IMR-90 (cell line): ENCODE results near the gene SYCP2. TPM values are rescaled to one million over a fixed set of nuclear protein-coding genes. Genes with fewer than 3 reads are reported as not detected.

ENCODE experiments used
- ATAC-seq: fragments of 200-7000 bp; cut with Tn5 transposase; 2 replicates; pipeline ENCODE4 v1.9.1; 2020; ENCODE audit warnings: low read depth, mild to moderate bottlenecking, moderate library complexity
- BruUV-seq: library from RNA; stranded (reverse); fragments of 400-500 nt; replicated peaks from 2 replicates; lab custom pipeline; 2021; lab: Mats Ljungman, UMichigan
- CTCF ChIA-PET: fragments of 300-600 bp; formaldehyde crosslinking; extraction: SDS; loops from one replicate; lab custom pipeline; 2021; ENCODE audit warnings: antibody characterized with exemption; lab: Yijun Ruan, JAX
- POLR2A ChIA-PET: fragments of 300-600 bp; sonication (Branson Sonifier 250); formaldehyde crosslinking; loops from one replicate; lab custom pipeline; 2022; ENCODE audit warnings: antibody characterized with exemption; ENCODE audit not compliant: unreplicated experiment; lab: Charles Lee
- DNase-seq: peaks from one replicate; pipeline ENCODE4 v3.0.0; 2013
- H2AFZ ChIP-seq: replicated peaks from 2 replicates; pipeline ENCODE3; 2013; ENCODE audit warnings: low read length, mild to moderate bottlenecking; ENCODE audit not compliant: poor library complexity
- H2AK5ac ChIP-seq: 2 replicates; pipeline ENCODE4 v1.6.1; 2013; ENCODE audit warnings: low read depth, low read length, inconsistent platforms
- H2AK9ac ChIP-seq: replicated peaks from 2 replicates; pipeline ENCODE3; 2013; ENCODE audit warnings: mild to moderate bottlenecking, low read depth, low read length, moderate library complexity; ENCODE audit not compliant: poor library complexity
- H2BK120ac ChIP-seq: 2 replicates; pipeline ENCODE4 v1.6.1; 2013; ENCODE audit warnings: low read depth, low read length, inconsistent platforms
- H2BK15ac ChIP-seq: 3 replicates; pipeline ENCODE4 v1.6.1; 2013; ENCODE audit warnings: low read depth, low read length, inconsistent platforms
- H2BK20ac ChIP-seq: 2 replicates; pipeline ENCODE4 v1.6.1; 2013; ENCODE audit warnings: low read depth, mild to moderate bottlenecking, inconsistent platforms, low read length, moderate library complexity
- H2BK5ac ChIP-seq: 2 replicates; pipeline ENCODE4 v1.6.1; 2013; ENCODE audit warnings: mild to moderate bottlenecking, low read depth, low read length, inconsistent platforms; ENCODE audit not compliant: poor library complexity, severe bottlenecking
- H3K14ac ChIP-seq: replicated peaks from 2 replicates; pipeline ENCODE4 v1.6.1; 2013; ENCODE audit warnings: low read depth, low read length, inconsistent platforms
- H3K18ac ChIP-seq: 2 replicates; pipeline ENCODE4 v1.6.1; 2013; ENCODE audit warnings: low read depth, low read length, control low read depth
- H3K23ac ChIP-seq: 2 replicates; pipeline ENCODE4 v1.6.1; 2013; ENCODE audit warnings: low read depth, low read length, inconsistent platforms
- H3K27ac ChIP-seq: 2 replicates; pipeline ENCODE4 v1.5.1; 2013; ENCODE audit warnings: mild to moderate bottlenecking, control low read depth, low read length; ENCODE audit not compliant: insufficient read depth
- H3K27me3 ChIP-seq: 2 replicates; pipeline ENCODE4 v1.6.1; 2013; ENCODE audit warnings: low read length; ENCODE audit not compliant: control insufficient read depth, insufficient read depth
- H3K36me3 ChIP-seq: 2 replicates; pipeline ENCODE4 v1.6.1; 2013; ENCODE audit warnings: low read length, mixed read lengths; ENCODE audit not compliant: control insufficient read depth, insufficient read depth
- H3K4ac ChIP-seq: 2 replicates; pipeline ENCODE4 v1.6.1; 2013; ENCODE audit warnings: low read depth, low read length, inconsistent platforms
- H3K4me1 ChIP-seq: 2 replicates; pipeline ENCODE4 v1.6.1; 2013; ENCODE audit warnings: low read length, mixed read lengths; ENCODE audit not compliant: control insufficient read depth, insufficient read depth
- H3K4me2 ChIP-seq: 2 replicates; pipeline ENCODE4 v1.6.1; 2013; ENCODE audit warnings: low read depth, mild to moderate bottlenecking, control low read depth, low read length, moderate library complexity
- H3K4me3 ChIP-seq: 2 replicates; pipeline ENCODE4 v1.5.1; 2013; ENCODE audit warnings: low read depth, mild to moderate bottlenecking, control low read depth, low read length, moderate library complexity; ENCODE audit not compliant: insufficient read depth
- H3K56ac ChIP-seq: 2 replicates; pipeline ENCODE4 v1.6.1; 2013; ENCODE audit warnings: low read length, inconsistent platforms; ENCODE audit not compliant: insufficient read depth; ENCODE audit errors: extremely low read depth
- H3K79me1 ChIP-seq, 2 experiments: 2 replicates each; pipeline ENCODE4 v1.6.1; 2013; ENCODE audit warnings: low read length in 2 of 2, inconsistent platforms in 1 of 2, low read depth in 1 of 2
- H3K9ac ChIP-seq: 2 replicates; pipeline ENCODE4 v1.6.1; 2013; ENCODE audit warnings: low read depth, low read length, control low read depth
- H3K9me1 ChIP-seq: 2 replicates; pipeline ENCODE4 v1.6.1; 2013; ENCODE audit warnings: low read length, inconsistent platforms; ENCODE audit not compliant: insufficient read depth
- H3K9me3 ChIP-seq: 2 replicates; pipeline ENCODE4 v1.6.1; 2013; ENCODE audit warnings: low read length; ENCODE audit not compliant: control insufficient read depth, insufficient read depth
- H4K20me1 ChIP-seq: 2 replicates; pipeline ENCODE4 v1.6.1; 2013; ENCODE audit warnings: low read length, inconsistent platforms; ENCODE audit not compliant: insufficient read depth
- H4K5ac ChIP-seq: 2 replicates; pipeline ENCODE4 v1.6.1; 2013; ENCODE audit warnings: mild to moderate bottlenecking, low read depth, low read length, control low read depth
- H4K8ac ChIP-seq, 2 experiments: 2 replicates each; pipeline ENCODE4 v1.6.1; 2013; ENCODE audit warnings: low read depth in 2 of 2, low read length in 2 of 2, control low read depth in 1 of 2, inconsistent platforms in 1 of 2
- H4K91ac ChIP-seq: 2 replicates; pipeline ENCODE4 v1.6.1; 2013; ENCODE audit warnings: low read depth, low read length, inconsistent platforms; ENCODE audit not compliant: insufficient read depth
- BHLHE40 ChIP-seq: fragments of 150-350 bp; IDR thresholded peaks from 2 replicates; pipeline ENCODE4 v1.6.1; 2016; ENCODE audit warnings: mild to moderate bottlenecking, low read depth, low read length
- CHD1 ChIP-seq: IDR thresholded peaks from 2 replicates; pipeline ENCODE4 v1.6.1; 2012; ENCODE audit warnings: low read depth, low read length, improper control_type of control experiment
- FOS ChIP-seq: fragments of 150-350 bp; IDR thresholded peaks from 2 replicates; pipeline ENCODE4 v1.6.1; 2016; ENCODE audit warnings: low read depth, low read length
- MAFK ChIP-seq: IDR thresholded peaks from 2 replicates; pipeline ENCODE4 v1.6.1; 2012; ENCODE audit warnings: low read depth, low read length, improper control_type of control experiment
- MAZ ChIP-seq: IDR thresholded peaks from 2 replicates; pipeline ENCODE4 v1.6.1; 2012; ENCODE audit warnings: low read depth, mild to moderate bottlenecking, low read length, improper control_type of control experiment, moderate library complexity, borderline replicate concordance
- NFE2L2 ChIP-seq: fragments of 150-350 bp; IDR thresholded peaks from 2 replicates; pipeline ENCODE4 v1.6.1; 2016; ENCODE audit warnings: low read depth, mild to moderate bottlenecking, low read length
- POLR2A ChIP-seq: IDR thresholded peaks from 2 replicates; pipeline ENCODE4 v1.6.1; 2012; ENCODE audit warnings: mild to moderate bottlenecking, low read depth, low read length
- RAD21 ChIP-seq: IDR thresholded peaks from 2 replicates; pipeline ENCODE4 v1.6.1; 2012; ENCODE audit warnings: low read length, improper control_type of control experiment
- RCOR1 ChIP-seq: IDR thresholded peaks from 2 replicates; pipeline ENCODE4 v1.6.1; 2012; ENCODE audit warnings: mild to moderate bottlenecking, low read length, improper control_type of control experiment; ENCODE audit not compliant: insufficient replicate concordance
- RFX5 ChIP-seq: IDR thresholded peaks from 2 replicates; pipeline ENCODE4 v1.8.0; 2012; ENCODE audit warnings: low read depth, mild to moderate bottlenecking, low read length, moderate library complexity
- SMC3 ChIP-seq: fragments of 150-350 bp; IDR thresholded peaks from 2 replicates; pipeline ENCODE4 v1.6.1; 2016; ENCODE audit warnings: low read depth, mild to moderate bottlenecking, antibody characterized with exemption, low read length, moderate library complexity
- WGBS, 2 experiments: methylation state at CpG; one replicate each; pipeline versions ENCODE4 v1.1.5 to v1.1.7; 2013; ENCODE audit warnings: missing lambda C conversion rate in 2 of 2; ENCODE audit not compliant: insufficient read length in 1 of 2; ENCODE audit errors: extremely low coverage in 2 of 2; 5-methylcytosine and 5-hydroxymethylcytosine counted together
- dilution Hi-C: fragments of 300-500 bp; cut with HindIII; formaldehyde crosslinking; loops from one replicate; pipeline ENCODE4 v1.14.3; 2018; ENCODE audit warnings: low sequenced_read_pairs; ENCODE audit not compliant: unreplicated experiment
- in situ Hi-C: fragments of 300-500 bp; cut with MboI; formaldehyde crosslinking; loops from 3 replicates; pipeline ENCODE4 v1.14.3; 2019; ENCODE audit warnings: low sequenced_read_pairs, inconsistent platforms, mixed read lengths
- intact Hi-C: fragments of 100-400 bp; cut with micrococcal nuclease; formaldehyde crosslinking; loops from 2 replicates; pipeline ENCODE4 v1.10.0; 2022
- polyA plus RNA-seq, 3 experiments: library from polyadenylated mRNA; depleted of rRNA; stranded (reverse); fragments of >200 nt; gene quantifications; 2 replicates each; pipeline ENCODE4 v1.2.3, GENCODE V29; 2012; ENCODE audit warnings: low replicate concordance in 1 of 3
- total RNA-seq: library from RNA; depleted of rRNA; stranded (reverse); fragments of >200 nt; gene quantifications from 2 replicates; pipeline ENCODE4 v1.2.3, GENCODE V29; 2012
- TF ChIP-seq, protein P1 (sequence below): conservative IDR thresholded peaks from 2 replicates; pipeline ENCODE4 v1.5.1; 2012; ENCODE audit warnings: mild to moderate bottlenecking, low read depth, low read length, improper control_type of control experiment
- TF ChIP-seq, protein P2 (sequence below): fragments of 150-350 bp; IDR thresholded peaks from 2 replicates; pipeline ENCODE4 v1.6.1; 2017; ENCODE audit warnings: mild to moderate bottlenecking, antibody characterized with exemption, low read length, low read depth
- TF ChIP-seq, protein P3 (sequence below): fragments of 150-350 bp; IDR thresholded peaks from 2 replicates; pipeline ENCODE4 v1.6.1; 2016; ENCODE audit warnings: low read depth, mild to moderate bottlenecking, low read length, moderate library complexity, borderline replicate concordance

The SYCP2 gene
- total and polyA plus RNA-seq, 2 of the 4 experiments (the other 2 are of a cell fraction): 0.18 to 0.31 TPM

DNA sequence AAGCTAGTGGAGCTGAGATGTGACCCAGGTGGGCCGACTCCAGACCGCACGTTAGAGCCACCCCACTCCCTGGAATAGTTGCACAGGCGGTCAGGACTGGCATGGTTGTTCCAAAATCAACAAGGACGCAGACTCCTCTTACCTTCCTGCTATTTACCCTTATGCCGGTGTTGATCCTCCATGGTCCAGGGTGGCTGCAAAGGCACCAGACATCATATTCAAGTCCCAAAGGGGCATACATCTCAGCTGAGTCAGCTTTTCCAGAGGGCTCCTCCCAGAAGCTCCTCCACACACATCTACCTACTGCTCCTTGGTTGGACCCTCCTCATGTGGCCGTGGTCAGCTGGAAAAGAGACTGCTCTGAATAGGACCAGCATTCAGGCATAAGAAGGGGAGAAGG lies 112.2 kb downstream of the SYCP2 start:
- H3K9ac ChIP-seq: no peak overlapping the region
- no peak overlapping the region for H3K14ac ChIP-seq
- no peak overlapping the region for H3K18ac ChIP-seq
- H4K20me1 ChIP-seq: no peaks in the 10 kb centered on the region
- ChIA-PET CTCF (no interaction called here), POLR2A (no interaction called here)
- intact Hi-C loops: no loop called here
- H3K9me1 ChIP-seq: no peaks in the 10 kb centered on the region
- BruUV-seq: no TSS peak
- no peak overlapping the region for H3K27ac ChIP-seq
- no peaks in the 10 kb centered on the region for H3K27me3 ChIP-seq
- H4K91ac ChIP-seq: no peak overlapping the region
- H4K8ac ChIP-seq: no peak overlapping the region
- peaks cover 11% of the 10 kb centered on the region; the same call in 1 of the 2 replicates for H3K9me3 ChIP-seq
- H3K4ac ChIP-seq: no peak overlapping the region
- H2BK20ac ChIP-seq: no peak overlapping the region
- H2BK120ac ChIP-seq: no peak overlapping the region
- H3K56ac ChIP-seq: no peak overlapping the region
- no peaks in the 10 kb centered on the region for H3K79me1 ChIP-seq
- in situ Hi-C loops: no loop called here
- no peaks in the 10 kb centered on the region for H3K4me1 ChIP-seq
- TF ChIP-seq NFE2L2 (no peak), MAFK (no peak), CHD1 (no peak), RFX5 (no peak), POLR2A (no peak), MAZ (no peak), BHLHE40 (no peak), RCOR1 (no peak), RAD21 (no peak), FOS (no peak), SMC3 (no peak)
- TF ChIP-seq, protein P1, sequence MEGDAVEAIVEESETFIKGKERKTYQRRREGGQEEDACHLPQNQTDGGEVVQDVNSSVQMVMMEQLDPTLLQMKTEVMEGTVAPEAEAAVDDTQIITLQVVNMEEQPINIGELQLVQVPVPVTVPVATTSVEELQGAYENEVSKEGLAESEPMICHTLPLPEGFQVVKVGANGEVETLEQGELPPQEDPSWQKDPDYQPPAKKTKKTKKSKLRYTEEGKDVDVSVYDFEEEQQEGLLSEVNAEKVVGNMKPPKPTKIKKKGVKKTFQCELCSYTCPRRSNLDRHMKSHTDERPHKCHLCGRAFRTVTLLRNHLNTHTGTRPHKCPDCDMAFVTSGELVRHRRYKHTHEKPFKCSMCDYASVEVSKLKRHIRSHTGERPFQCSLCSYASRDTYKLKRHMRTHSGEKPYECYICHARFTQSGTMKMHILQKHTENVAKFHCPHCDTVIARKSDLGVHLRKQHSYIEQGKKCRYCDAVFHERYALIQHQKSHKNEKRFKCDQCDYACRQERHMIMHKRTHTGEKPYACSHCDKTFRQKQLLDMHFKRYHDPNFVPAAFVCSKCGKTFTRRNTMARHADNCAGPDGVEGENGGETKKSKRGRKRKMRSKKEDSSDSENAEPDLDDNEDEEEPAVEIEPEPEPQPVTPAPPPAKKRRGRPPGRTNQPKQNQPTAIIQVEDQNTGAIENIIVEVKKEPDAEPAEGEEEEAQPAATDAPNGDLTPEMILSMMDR: no peak
- TF ChIP-seq, protein P2, sequence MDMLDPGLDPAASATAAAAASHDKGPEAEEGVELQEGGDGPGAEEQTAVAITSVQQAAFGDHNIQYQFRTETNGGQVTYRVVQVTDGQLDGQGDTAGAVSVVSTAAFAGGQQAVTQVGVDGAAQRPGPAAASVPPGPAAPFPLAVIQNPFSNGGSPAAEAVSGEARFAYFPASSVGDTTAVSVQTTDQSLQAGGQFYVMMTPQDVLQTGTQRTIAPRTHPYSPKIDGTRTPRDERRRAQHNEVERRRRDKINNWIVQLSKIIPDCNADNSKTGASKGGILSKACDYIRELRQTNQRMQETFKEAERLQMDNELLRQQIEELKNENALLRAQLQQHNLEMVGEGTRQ: no peak
- TF ChIP-seq, protein P3, sequence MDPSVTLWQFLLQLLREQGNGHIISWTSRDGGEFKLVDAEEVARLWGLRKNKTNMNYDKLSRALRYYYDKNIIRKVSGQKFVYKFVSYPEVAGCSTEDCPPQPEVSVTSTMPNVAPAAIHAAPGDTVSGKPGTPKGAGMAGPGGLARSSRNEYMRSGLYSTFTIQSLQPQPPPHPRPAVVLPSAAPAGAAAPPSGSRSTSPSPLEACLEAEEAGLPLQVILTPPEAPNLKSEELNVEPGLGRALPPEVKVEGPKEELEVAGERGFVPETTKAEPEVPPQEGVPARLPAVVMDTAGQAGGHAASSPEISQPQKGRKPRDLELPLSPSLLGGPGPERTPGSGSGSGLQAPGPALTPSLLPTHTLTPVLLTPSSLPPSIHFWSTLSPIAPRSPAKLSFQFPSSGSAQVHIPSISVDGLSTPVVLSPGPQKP: no peak
- no peak overlapping the region for H3K4me2 ChIP-seq
- H2BK15ac ChIP-seq: no peak overlapping the region
- H2AK9ac ChIP-seq: no peak overlapping the region
- dilution Hi-C loops: no loop called here
- H2AFZ ChIP-seq: no peak overlapping the region
- no peaks in the 10 kb centered on the region for H3K36me3 ChIP-seq
- 62% methylated on average over 3 of the region's 7 CpGs; no CpG with 5 or more reads in 1 of the 2 experiments for WGBS, 2 experiments
- H2BK5ac ChIP-seq: no peak overlapping the region
- DNase-seq: no peak
- H3K4me3 ChIP-seq: no peak overlapping the region
- H4K5ac ChIP-seq: no peak overlapping the region
- H2AK5ac ChIP-seq: no peak overlapping the region
- no peak for ATAC-seq
- no peak overlapping the region for H3K23ac ChIP-seq
